Amniotic epithelial cell (primary cell): Measurements from ENCODE around the gene HDAC11.

Experiments
- DNase-seq: peaks from one replicate; pipeline ENCODE4 v3.0.0-alpha.2; 2010; ENCODE audit warnings: low read depth

HDAC11 gene

DNA sequence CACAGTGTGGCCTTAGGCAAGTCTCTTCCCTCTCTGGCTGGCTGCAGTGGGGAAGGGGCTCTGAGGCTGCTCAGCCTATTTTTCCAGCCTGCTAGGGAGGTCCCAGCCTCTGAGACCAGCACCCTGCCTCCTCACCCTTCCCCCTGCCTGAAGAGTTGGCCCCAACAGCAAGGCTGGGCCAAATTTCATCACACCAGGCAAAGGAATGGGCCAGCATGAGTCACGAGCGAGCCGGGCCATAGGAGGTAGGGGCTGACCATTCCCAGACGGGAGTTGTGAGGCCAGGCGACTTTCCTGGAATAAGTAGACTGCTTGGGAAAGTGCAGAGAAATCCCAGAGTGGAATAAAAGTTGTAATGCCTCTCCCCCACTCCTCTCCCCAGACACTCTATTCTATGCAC, 63.1 kb downstream of the HDAC11 start:
- DNase-seq = peak; percentile 94

DNA sequence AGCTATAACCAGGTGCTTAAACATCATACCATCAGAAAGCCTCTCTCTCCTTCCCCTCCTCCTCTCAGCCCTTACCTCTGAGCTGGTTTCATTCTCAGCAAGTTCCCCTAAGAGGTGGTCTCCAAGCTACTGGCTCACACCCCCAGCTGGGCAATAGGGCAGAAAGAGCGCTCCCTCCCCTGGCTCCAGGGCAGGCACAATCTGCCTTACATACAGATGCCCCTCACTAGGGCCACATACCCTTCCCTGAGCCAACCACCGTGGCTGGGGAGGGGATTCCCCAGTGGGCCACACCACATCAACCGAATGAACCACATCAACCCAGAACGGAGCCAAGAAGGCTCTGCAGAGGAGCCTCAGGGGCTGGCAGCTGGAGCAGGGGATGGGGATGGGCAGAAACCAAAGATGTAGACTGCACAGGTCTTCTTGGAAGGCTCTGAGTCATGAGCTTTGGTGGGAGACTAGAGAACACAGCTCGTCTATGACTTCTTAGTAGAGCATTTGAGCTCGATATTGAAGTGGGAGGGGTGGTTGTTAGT, 64.3 kb downstream of the HDAC11 start:
- DNase-seq = peak; percentile 86

DNA sequence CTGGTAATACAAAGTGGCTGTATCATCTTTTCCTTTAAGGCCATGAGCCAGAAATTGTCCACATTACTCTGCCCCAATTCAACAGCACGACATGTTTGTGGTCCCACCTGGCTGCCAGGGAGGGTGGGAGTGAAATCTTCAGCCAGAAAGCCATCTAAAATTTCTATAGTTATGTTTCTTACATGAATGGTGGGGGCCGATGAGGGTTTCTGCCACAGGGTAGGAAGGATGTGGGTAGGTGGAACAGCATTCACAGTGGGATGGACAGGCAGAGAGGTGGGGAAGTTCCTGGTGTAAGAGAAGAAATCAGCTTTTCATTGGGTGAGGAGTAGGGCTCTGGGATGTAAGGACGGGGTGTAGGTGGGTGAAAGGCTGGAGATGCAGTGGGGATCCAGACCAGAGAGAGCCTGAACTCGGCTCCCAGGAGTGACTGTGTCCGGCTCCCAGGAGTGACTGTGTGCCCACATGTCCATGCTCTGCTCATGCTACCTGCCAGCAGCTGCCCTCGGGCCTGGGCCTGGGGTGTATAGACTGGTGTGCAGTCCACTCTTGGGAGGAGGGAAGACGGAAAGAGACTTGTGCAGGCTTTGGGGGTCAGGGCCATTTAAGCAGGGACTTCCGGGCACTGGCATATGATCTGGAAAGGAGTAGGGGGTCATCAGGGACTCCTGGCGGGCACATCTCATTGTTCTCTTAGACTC, 65.0 kb downstream of the HDAC11 start:
- no peak for DNase-seq

DNA sequence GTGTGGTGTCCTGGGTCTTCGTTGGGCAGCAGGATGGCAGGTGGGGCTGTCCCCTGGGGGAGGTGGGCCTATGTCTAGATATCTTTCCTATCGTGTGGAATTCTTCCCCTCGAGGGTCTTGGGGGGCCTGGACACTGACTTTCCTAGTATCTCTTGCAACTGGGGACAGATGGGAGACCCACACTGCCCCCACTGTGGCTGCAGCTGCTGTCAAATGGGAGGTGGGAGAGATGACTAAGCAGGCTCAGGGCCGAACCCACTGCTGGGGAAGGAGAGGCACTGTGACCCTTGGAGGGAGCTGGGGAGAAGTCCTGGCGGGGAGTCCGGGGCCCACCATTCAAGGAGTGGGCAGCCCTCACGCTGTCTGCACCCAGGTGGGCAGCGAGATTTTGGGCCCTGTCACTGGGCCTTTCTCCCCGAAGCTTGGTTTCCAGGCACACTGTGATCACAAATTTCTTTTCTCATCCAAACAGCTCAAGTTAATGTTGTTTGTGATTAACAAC, 65.9 kb downstream of the HDAC11 start:
- no peak for DNase-seq

DNA sequence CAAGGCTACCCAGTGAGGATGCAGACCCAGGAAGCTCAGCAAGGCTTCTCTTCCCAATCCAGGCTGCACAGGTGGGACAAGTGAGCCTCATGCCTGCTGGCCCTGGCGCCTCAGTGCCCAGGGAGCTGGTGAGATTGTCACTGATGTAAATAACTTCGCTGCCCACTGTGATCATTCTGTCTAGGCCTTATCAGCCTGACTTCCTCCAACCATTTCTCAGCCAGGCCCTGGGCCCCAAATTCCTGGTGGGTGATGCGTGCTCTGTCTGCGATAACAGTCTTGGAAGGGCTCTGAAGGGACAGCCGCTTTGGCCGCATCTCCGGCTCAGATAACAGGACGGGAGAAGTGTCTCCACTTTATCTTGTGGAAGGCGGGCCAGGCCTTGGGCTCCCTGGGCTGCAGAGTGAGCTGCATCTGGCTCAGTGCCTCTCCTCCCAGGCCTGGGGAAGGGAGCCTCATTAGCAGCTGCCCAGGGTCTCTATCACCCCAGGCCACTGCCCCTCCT, 66.6 kb downstream of the HDAC11 start:
- DNase-seq = peak; percentile 82

DNA sequence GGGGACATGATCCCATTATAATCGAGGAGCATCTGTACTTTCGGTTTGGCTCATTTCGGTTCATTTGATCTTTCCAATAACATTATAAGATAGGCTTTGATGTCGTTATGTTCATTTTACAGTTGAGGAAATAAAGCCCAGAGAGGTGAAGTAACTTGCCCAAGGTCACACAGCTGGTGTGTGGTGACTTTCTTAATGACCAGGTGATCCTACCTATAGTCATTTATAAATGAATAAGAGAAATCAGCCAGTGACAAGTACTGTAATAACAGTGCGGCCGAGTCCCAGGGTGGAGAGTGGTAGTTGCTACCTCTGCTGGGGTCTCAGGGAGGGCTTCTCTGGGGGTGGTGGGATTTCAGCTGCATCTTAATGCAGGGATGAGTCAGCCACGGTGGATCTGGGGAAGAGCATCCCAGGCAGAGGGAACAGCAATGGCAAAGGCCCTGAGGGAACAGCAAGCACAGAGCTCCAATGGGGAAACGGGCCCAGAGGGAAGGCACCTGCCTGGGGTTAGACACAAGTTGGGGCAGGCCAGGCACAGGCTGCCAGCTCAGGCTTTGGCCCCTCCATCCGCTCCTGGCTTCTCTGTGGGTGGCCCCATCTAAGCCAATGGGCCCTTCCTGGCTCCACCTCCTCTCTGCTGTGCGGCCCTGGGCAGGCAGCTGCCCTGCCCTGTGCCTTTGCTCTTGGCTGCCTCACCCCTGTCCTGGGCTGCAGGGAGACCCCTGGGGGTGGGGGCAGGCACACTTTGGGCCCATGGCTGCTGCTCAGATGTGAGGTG, 67.7 kb downstream of the HDAC11 start:
- DNase-seq = no peak

DNA sequence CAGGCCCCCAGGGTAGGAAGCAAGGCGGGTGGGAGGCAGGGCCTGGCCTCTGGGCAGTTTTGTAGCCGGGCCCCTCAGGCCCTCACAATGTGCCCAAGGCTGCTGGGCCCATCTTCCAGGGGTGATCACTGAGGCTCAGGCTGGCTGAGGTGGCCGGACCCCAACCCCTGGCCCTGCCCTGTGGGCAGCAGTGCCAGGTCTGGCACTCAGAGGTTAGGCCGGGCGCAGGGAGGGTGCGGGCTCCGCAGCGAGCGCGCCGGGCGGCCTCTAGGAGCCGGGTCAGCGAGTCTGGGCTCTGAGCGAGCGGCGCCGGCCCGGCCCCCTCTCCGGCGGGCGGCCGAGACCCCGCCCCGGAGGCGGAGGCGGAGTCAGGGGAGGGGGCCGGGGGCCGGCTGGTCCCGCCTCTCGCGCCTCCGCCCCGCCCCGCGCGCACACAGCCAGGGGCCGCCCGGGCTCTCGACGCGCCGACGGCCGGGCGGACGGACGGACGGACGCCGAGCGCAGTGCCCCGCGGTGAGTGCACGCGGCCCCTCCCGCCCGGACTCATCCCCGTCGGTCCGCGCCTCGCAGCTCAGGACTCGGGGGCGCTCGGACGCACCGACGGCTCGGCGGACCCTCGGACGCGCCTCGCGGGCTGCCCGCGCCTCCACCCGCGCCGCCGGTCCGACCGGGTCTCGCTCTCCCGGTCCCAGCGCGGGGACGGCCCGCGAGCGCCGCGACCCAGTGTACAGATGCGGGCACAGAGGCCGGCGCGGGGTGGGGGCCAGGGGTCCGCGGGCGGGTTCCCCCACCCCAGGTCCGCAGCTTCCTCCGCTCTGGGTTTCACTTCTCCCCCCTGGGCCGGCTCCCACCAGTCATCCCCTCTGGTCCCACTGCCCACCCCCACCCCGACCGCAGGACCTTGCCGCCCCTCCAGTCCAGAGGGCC, 68.9 kb downstream of the HDAC11 start, which contains the start of gene FBLN2:
FBLN2 (plus strand) TSS at position 430 of the 927 bp plus-strand sequence. CDS start 21,231 bp downstream, outside the sequence.
- peak; percentile 44 for DNase-seq

DNA sequence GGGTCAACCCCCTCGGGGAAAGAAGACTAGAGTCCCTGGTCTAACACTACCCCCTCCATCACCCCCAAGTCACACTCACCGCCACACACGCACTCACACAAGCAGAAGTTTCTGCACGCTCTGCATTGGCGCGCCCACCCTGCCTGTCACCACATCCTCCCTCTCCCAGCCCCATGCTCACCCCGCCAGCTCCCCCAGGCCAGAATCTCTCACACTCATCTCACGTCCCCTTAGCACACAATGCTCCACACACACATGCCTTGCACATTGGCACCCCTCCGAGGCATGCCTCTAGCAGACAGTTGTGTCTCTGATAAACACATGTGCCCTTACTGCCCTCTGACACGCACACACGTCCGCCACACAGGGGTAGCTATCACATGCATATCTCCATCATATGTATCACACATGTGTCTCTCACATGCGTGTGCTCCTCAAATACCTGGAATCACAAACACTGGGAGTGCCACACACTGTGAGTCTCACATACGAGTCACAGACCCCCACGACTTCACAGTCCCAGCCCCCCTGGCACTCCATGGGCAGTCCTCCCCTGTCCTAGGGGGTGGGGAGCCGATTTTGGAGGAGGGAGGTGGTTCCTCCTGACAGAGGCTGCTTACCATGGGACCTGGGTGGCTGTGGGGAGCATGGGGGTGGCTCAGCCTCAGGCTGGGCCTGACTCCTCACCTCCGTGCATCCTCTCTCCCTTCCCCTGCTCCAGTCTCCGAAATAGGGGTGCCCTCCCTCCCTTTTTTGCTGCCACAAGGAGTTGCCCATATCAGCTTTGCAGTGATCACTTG, 69.7 kb downstream of the HDAC11 start:
- no peak for DNase-seq

DNA sequence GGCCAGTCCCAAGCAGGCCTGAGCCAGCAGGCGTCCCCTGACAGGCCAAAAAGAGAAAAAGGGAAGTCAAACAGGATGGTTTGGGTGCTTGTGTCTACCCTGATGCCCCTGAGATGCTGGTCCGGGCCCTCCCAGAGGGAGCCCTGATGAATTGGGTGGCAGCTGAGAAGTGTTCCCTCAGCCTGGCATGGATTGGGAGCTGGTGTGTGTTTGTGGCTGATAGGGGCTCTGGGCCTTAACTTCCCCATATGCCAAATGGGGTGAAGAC, 70.3 kb downstream of the HDAC11 start:
- no peak for DNase-seq

DNA sequence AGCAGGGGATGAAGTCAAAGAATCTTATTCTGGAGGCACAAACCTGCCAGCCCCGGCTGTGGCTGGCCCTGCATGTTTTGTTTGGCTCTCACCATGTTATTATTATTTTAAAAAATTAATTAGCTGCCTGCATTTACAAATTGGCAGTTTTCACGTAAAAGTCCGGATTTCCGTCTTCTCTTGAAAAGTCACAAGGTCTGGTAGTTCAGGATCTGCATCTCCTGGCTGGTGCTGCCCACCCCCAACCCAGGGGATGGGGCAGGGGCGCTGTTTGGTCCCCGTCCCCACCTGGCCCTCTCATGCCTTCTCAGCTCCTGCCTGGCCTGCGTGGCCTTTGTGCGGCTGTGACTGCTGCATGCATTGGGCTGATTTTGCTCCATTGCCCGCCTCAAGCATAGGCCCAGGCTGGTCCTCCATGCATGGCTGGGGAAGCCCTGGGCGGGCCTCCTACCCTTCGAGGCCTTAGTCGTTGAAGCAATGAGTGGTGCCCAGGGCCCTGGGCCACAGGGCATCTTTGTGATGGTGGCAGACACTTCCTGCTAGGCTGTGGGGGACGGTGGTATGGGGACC, 70.8 kb downstream of the HDAC11 start:
- no peak for DNase-seq

DNA sequence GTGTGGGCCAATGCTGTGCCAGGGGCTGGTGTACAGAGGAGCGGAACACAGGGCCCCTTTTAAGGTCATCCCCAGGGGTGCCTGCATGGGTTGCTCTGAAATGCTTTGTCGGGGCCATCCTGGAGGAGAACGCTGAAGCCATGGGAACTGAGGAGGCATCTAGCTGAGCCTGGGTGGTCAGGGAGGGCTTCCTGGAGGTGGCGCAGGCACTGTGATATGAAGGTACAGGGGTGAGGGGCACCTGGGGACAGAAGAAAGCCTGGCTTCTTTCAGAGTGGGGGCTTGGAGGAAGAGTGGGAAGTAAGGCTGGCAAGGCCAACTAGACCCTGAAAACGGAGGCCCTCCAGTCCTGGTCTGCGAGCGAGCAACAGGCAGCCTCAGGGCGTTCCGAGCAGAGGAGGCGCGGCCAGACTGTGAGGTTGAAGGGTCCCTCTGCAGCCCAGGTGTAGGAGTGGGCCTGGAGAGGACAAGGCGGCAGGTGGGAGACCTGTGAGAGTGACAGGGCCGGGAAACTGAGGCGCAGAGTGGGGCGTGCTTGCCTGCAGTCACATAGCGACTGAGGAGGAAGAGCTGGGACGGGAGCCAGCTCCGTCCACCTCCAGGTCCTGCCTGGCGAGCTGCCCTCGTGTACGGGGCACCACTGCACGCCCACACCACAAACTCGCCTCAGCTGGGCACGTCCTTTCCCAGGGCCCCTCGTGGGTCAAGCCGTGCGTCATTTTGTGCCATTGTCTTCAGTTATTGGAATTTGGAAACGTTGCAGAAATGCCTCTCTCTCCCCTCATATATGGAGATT, 72.9 kb downstream of the HDAC11 start:
- DNase-seq = no peak

DNA sequence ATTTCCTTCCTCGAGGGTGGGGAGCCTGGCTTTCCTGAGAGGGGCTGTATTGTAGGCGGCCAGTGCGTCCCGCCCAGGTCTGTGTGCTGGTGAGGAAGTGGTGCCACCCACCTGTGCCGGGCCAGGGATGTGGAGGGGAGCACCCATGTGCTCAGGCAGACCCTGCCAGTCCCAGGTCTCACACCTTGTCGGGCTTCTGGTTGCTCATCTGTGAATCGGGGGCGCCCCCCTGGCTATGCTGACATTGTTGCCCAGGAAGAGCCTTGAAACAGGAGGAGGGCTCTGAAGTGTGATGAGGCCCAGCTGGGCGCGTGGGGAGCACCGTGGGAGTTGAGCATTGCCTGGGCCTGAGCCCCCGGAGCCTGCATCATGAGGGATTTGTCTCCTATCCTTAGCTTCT, 73.6 kb downstream of the HDAC11 start:
- no peak for DNase-seq

DNA sequence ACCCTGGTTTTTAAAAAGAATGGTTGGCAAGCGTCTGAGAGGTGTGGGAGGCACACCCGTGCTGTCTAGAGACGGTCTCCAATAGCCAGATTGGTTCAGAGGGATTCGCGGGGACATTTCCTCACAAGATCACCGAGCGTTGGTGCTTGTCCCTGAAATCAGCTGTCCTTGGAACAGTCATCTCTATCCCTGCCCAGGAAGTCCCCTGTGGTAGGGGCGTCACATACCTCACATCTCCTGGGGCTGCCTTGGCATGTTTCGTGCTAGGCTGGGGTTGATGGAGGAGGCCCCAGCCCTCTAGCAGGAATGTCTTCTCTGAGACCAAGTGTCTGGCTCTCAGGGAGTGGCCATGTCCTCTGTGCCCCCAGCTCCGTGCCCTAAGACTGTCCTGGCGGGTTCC, 75.6 kb downstream of the HDAC11 start:
- DNase-seq = no peak
